Raji (cell line): ENCODE measurements around the gene TENM4.

ENCODE experiments used
- POLR2A ChIP-seq: IDR thresholded peaks from 2 replicates; pipeline ENCODE4 v1.6.1; 2011; ENCODE audit warnings: low read depth, low read length, control low read depth; ENCODE audit not compliant: insufficient read depth

Gene TENM4

GRCh38 chr11:78659326-78660270 lies 781.2 kb downstream of the TENM4 start:
- TF ChIP-seq POLR2A, result no peak

- TF ChIP-seq POLR2A, result no peak
Observed at GRCh38 chr11:78657968-78658839, 782.6 kb downstream of the TENM4 start.

- TF ChIP-seq POLR2A, result no peak
Observed at GRCh38 chr11:78657441-78657840, 783.4 kb downstream of the TENM4 start.

- no peak for TF ChIP-seq POLR2A
Observed at GRCh38 chr11:78656984-78657383, 783.8 kb downstream of the TENM4 start.

- no peak for TF ChIP-seq POLR2A
Observed at GRCh38 chr11:78656327-78656726, 784.5 kb downstream of the TENM4 start.

GRCh38 chr11:78655561-78655960 lies 785.3 kb downstream of the TENM4 start:
- TF ChIP-seq POLR2A, result no peak

- no peak for TF ChIP-seq POLR2A
Observed at GRCh38 chr11:78654866-78655265, 786.0 kb downstream of the TENM4 start.

GRCh38 chr11:78654071-78654470 lies 786.8 kb downstream of the TENM4 start:
- TF ChIP-seq POLR2A, result no peak

- TF ChIP-seq POLR2A, result no peak
Observed at GRCh38 chr11:78653294-78653909, 787.4 kb downstream of the TENM4 start.

GRCh38 chr11:78652843-78653239 lies 788.0 kb downstream of the TENM4 start:
- TF ChIP-seq POLR2A, result no peak

- no peak for TF ChIP-seq POLR2A
Observed at GRCh38 chr11:78651923-78652842, 788.6 kb downstream of the TENM4 start.

GRCh38 chr11:78651136-78651775 lies 789.6 kb downstream of the TENM4 start:
- no peak for TF ChIP-seq POLR2A

- no peak for TF ChIP-seq POLR2A
Observed at GRCh38 chr11:78649361-78650215, 791.2 kb downstream of the TENM4 start.
